ENCODE results near the gene TAB3.

TAB3 gene

DNA sequence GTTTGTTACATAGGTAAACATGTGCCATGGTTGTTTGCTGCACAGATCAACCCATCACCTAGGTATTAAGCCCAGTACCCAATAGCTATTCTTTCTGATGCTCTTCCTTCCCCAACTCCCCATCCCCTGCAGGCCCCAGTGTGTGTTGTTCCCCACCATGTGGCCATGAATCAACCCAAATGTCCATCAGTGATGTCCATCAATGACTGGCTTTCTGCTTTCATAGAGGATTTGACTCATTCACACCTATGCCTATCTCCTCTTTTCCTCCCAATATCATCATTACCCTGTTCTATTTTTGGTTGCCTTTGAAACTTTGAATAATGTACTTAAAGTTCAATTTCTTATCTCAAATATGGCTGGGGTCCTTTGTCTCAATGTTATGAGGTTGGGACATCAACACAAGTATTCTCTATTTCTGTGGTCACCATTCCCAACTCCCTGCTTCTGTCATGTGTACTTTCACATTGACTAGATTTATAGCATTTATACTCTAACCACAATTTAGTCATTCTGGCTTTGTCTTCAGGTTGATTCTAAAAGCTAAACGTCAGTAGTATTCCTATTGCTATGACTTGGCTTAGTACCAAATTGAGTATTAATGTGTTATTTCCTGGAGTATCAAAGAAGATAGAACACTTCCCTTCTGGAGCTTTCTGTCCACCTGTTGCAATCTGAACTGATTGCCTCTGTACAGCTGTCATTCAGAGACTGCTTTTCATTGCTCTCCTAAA lies 107.2 kb downstream of the TAB3 start:
- Histone ChIP-seq H3K4me1 (ENCODE audit: low read length) (no peaks in the 10 kb centered on the region), H3K4me2 (ENCODE audit: low read depth, low read length) (no peak overlapping the region), H3K9me2 (replicated peaks; ENCODE audit: insufficient read depth, low read length) (no peaks in the 10 kb centered on the region), H3K9ac (ENCODE audit: low read length) (no peak overlapping the region), H3K9me3 (replicated peaks; ENCODE audit: insufficient read depth, low read length) (no peaks in the 10 kb centered on the region), H3K79me2 (ENCODE audit: low read length) (no peaks in the 10 kb centered on the region), H3K27me3 (replicated peaks; ENCODE audit: insufficient read depth, low read length) (no peaks in the 10 kb centered on the region), H4K20me1 (ENCODE audit: insufficient read depth, low read length) (no peaks in the 10 kb centered on the region), H3K36me3 (replicated peaks; ENCODE audit: insufficient read depth, low read length) (no peaks in the 10 kb centered on the region), H3K4me3 (ENCODE audit: low read length) (no peak overlapping the region), H3F3A (ENCODE audit: insufficient read depth, low read length) (no peaks in the 10 kb centered on the region), H2AFZ (ENCODE audit: low read length) (no peak overlapping the region), H3K27ac (ENCODE audit: low read length) (no peak overlapping the region)
- DNase-seq = no peak
- no peak for TF ChIP-seq EZH2 (optimal IDR thresholded peaks at IDR 0.05; ENCODE audit: low read depth, low read length)
- TF ChIP-seq, protein P1, sequence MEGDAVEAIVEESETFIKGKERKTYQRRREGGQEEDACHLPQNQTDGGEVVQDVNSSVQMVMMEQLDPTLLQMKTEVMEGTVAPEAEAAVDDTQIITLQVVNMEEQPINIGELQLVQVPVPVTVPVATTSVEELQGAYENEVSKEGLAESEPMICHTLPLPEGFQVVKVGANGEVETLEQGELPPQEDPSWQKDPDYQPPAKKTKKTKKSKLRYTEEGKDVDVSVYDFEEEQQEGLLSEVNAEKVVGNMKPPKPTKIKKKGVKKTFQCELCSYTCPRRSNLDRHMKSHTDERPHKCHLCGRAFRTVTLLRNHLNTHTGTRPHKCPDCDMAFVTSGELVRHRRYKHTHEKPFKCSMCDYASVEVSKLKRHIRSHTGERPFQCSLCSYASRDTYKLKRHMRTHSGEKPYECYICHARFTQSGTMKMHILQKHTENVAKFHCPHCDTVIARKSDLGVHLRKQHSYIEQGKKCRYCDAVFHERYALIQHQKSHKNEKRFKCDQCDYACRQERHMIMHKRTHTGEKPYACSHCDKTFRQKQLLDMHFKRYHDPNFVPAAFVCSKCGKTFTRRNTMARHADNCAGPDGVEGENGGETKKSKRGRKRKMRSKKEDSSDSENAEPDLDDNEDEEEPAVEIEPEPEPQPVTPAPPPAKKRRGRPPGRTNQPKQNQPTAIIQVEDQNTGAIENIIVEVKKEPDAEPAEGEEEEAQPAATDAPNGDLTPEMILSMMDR (IDR thresholded peaks at IDR 0.05; ENCODE audit: low read length) = no peak
- no peak for TF ChIP-seq EZH2phosphoT487 (IDR thresholded peaks at IDR 0.05; ENCODE audit: low read length)

DNA sequence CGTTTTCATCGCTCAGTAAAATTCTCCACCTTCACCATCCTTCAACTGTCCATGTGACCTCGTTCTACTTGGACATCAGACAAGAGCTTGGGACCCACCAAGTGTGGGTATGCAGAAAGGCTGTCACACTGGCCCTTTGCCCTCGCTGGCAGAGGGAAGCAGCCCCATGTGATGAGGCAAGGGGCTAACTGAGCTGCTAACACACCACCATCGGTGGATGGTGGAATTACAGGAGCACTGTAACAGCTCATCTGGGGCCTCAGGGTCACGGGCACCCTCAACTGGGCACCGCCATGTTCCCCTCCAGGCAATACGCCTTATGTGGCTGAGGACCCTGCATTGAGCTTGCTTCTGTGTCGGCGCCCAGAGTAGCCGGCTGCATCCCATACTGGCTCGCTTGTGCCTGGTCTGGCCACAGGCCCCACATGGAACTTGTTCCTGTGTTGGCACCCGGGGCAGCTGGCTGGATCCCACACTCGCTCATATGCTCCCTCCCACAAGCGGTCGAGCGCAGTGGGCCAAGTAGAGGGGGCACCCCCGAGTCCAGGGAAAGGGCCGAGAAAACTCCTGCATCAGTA lies 109.5 kb downstream of the TAB3 start:
- Histone ChIP-seq H3K4me2 (ENCODE audit: low read depth, low read length) (no peak overlapping the region), H3K36me3 (replicated peaks; ENCODE audit: insufficient read depth, low read length) (no peaks in the 10 kb centered on the region)

DNA sequence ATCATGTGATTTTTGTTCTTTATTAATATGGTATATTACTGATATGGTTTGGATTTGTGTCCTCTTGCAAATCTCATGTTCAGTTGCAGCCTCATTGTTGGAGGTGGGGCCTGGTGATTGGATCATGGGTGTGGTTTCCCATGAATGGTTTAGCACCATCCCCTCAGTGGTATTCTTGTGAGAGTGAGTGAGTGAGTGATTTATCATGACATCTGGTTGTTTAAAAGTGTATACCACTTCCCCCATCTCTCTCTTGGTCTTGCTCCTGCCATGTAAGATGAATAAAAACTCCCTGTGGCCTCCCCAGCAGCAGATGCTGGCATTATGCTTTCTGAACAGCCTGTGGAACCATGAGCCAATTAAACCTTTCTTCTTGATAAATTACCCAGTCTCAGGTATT lies 111.5 kb downstream of the TAB3 start:
- H3K79me2 ChIP-seq (ENCODE audit: low read length) = no peaks in the 10 kb centered on the region
- no peaks in the 10 kb centered on the region for H3K4me1 ChIP-seq (ENCODE audit: low read length)
- no peak overlapping the region for H3K9ac ChIP-seq (ENCODE audit: low read length)
- no peaks in the 10 kb centered on the region for H3K27me3 ChIP-seq (replicated peaks; ENCODE audit: insufficient read depth, low read length)
- H2AFZ ChIP-seq (ENCODE audit: low read length) = no peak overlapping the region
- H3F3A ChIP-seq (ENCODE audit: insufficient read depth, low read length) = no peaks in the 10 kb centered on the region
- no peak overlapping the region for H3K4me3 ChIP-seq (ENCODE audit: low read length)
- H3K27ac ChIP-seq (ENCODE audit: low read length) = no peak overlapping the region
- no peaks in the 10 kb centered on the region for H4K20me1 ChIP-seq (ENCODE audit: insufficient read depth, low read length)
- no peak for DNase-seq
- no peaks in the 10 kb centered on the region for H3K9me2 ChIP-seq (replicated peaks; ENCODE audit: insufficient read depth, low read length)
- H3K36me3 ChIP-seq (replicated peaks; ENCODE audit: insufficient read depth, low read length) = no peaks in the 10 kb centered on the region
- no peaks in the 10 kb centered on the region for H3K9me3 ChIP-seq (replicated peaks; ENCODE audit: insufficient read depth, low read length)
- H3K4me2 ChIP-seq (ENCODE audit: low read depth, low read length) = no peak overlapping the region
- TF ChIP-seq, protein P1 (IDR thresholded peaks at IDR 0.05; ENCODE audit: low read length) = no peak
- TF ChIP-seq EZH2phosphoT487 (IDR thresholded peaks at IDR 0.05; ENCODE audit: low read length) (no peak), EZH2 (optimal IDR thresholded peaks at IDR 0.05; ENCODE audit: low read depth, low read length) (no peak)

More for the DNA sequence above, 109.5 kb downstream of the TAB3 start:
- no peak for DNase-seq
- Histone ChIP-seq H3K9ac (ENCODE audit: low read length) (no peak overlapping the region), H4K20me1 (ENCODE audit: insufficient read depth, low read length) (no peaks in the 10 kb centered on the region), H2AFZ (ENCODE audit: low read length) (no peak overlapping the region), H3K9me2 (replicated peaks; ENCODE audit: insufficient read depth, low read length) (no peaks in the 10 kb centered on the region), H3K27ac (ENCODE audit: low read length) (no peak overlapping the region), H3F3A (ENCODE audit: insufficient read depth, low read length) (no peaks in the 10 kb centered on the region), H3K27me3 (replicated peaks; ENCODE audit: insufficient read depth, low read length) (no peaks in the 10 kb centered on the region), H3K9me3 (replicated peaks; ENCODE audit: insufficient read depth, low read length) (no peaks in the 10 kb centered on the region), H3K4me1 (ENCODE audit: low read length) (no peaks in the 10 kb centered on the region), H3K4me3 (ENCODE audit: low read length) (no peak overlapping the region), H3K79me2 (ENCODE audit: low read length) (no peaks in the 10 kb centered on the region)
- TF ChIP-seq, protein P1 (IDR thresholded peaks at IDR 0.05; ENCODE audit: low read length) = no peak
- TF ChIP-seq EZH2phosphoT487 (IDR thresholded peaks at IDR 0.05; ENCODE audit: low read length) (no peak), EZH2 (optimal IDR thresholded peaks at IDR 0.05; ENCODE audit: low read depth, low read length) (no peak)
